Measurements from ENCODE around the gene SCNN1A. TPM values are rescaled to one million over a fixed set of nuclear protein-coding genes. Genes with fewer than 3 reads are reported as not detected.

Gene SCNN1A
- total and polyA plus RNA-seq, 2 of the 13 experiments (the other 11 are each of a cell fraction or from before 2014, with no cell fraction given): 1.5 to 14.6 TPM

DNA sequence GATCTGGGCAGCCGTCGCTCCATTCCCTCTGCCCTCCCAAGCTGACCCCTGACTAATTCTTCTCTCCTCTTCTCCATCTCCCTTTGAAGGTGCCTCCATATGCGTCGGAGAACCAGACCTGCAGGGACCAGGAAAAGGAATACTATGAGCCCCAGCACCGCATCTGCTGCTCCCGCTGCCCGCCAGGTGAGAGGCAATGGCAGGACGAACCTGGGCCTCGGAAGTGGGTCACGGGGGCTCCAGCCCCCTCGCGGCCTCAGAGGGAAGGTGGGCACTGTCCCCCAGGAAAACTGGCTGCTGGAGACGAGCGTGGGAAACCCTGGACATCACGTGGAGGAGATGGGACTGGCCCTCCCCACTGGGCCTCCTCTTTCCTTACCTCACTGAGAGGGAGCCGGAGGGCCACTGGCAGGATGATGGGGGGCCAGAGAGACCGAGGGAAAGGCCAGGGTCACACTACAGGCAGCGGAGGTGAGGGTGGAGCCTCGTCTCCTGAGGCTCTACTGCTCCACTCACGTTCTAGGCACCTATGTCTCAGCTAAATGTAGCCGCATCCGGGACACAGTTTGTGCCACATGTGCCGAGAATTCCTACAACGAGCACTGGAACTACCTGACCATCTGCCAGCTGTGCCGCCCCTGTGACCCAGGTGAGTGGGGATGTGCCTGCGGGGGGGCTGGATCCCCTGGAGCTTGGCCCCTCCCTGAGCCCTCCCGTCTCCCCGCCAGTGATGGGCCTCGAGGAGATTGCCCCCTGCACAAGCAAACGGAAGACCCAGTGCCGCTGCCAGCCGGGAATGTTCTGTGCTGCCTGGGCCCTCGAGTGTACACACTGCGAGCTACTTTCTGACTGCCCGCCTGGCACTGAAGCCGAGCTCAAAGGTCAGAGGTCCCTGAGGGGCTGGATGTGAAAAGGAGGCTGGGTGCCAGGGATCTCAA lies 9.4 kb upstream of the SCNN1A start (continued):
- TF ChIP-seq NKX3-1 (CRISPR knock-in tag; IDR thresholded peaks at IDR 0.05) (no peak; the same call in 1 of the 2 replicates), ZNF570 (CRISPR knock-in tag; IDR thresholded peaks at IDR 0.05; ENCODE audit: borderline replicate concordance) (0 out of 2 replicates have a peak, but pooled peaks have one; percentile 12), TBL1XR1 (IDR thresholded peaks at IDR 0.05; ENCODE audit: borderline replicate concordance, low read length, partially characterized antibody) (no peak), SIX1 (CRISPR knock-in tag; IDR thresholded peaks at IDR 0.05; ENCODE audit: borderline replicate concordance) (no peak), CEBPG (CRISPR knock-in tag; IDR thresholded peaks at IDR 0.05) (peak; percentile 15; the same call in 1 of the 2 replicates), ZSCAN12 (CRISPR knock-in tag; IDR thresholded peaks at IDR 0.05) (no peak), ZNF530 (CRISPR knock-in tag; IDR thresholded peaks at IDR 0.05; ENCODE audit: low read depth) (no peak), REL (CRISPR knock-in tag; conservative IDR thresholded peaks at IDR 0.05) (0 out of 2 replicates have a peak, but pooled peaks have one; percentile 25), TCF7L2 (IDR thresholded peaks at IDR 0.05; ENCODE audit: low read depth, low read length) (no peak), RFXAP (CRISPR knock-in tag; IDR thresholded peaks at IDR 0.05; ENCODE audit: borderline replicate concordance) (peak; percentile 34; the same call in 1 of the 2 replicates), SRSF1 (optimal IDR thresholded peaks at IDR 0.05; ENCODE audit: low read depth, low read length) (peak; percentile 33), XRCC5 (optimal IDR thresholded peaks at IDR 0.05; ENCODE audit: low read length) (no peak)
- TF ChIP-seq, protein P1, sequence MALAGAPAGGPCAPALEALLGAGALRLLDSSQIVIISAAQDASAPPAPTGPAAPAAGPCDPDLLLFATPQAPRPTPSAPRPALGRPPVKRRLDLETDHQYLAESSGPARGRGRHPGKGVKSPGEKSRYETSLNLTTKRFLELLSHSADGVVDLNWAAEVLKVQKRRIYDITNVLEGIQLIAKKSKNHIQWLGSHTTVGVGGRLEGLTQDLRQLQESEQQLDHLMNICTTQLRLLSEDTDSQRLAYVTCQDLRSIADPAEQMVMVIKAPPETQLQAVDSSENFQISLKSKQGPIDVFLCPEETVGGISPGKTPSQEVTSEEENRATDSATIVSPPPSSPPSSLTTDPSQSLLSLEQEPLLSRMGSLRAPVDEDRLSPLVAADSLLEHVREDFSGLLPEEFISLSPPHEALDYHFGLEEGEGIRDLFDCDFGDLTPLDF (CRISPR knock-in tag; IDR thresholded peaks at IDR 0.05): 0 out of 2 replicates have a peak, but pooled peaks have one; percentile 47
- TF ChIP-seq, protein P2, sequence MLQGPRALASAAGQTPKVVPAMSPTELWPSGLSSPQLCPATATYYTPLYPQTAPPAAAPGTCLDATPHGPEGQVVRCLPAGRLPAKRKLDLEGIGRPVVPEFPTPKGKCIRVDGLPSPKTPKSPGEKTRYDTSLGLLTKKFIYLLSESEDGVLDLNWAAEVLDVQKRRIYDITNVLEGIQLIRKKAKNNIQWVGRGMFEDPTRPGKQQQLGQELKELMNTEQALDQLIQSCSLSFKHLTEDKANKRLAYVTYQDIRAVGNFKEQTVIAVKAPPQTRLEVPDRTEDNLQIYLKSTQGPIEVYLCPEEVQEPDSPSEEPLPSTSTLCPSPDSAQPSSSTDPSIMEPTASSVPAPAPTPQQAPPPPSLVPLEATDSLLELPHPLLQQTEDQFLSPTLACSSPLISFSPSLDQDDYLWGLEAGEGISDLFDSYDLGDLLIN (CRISPR knock-in tag; IDR thresholded peaks at IDR 0.05; ENCODE audit: borderline replicate concordance): no peak
- TF ChIP-seq, protein P3, sequence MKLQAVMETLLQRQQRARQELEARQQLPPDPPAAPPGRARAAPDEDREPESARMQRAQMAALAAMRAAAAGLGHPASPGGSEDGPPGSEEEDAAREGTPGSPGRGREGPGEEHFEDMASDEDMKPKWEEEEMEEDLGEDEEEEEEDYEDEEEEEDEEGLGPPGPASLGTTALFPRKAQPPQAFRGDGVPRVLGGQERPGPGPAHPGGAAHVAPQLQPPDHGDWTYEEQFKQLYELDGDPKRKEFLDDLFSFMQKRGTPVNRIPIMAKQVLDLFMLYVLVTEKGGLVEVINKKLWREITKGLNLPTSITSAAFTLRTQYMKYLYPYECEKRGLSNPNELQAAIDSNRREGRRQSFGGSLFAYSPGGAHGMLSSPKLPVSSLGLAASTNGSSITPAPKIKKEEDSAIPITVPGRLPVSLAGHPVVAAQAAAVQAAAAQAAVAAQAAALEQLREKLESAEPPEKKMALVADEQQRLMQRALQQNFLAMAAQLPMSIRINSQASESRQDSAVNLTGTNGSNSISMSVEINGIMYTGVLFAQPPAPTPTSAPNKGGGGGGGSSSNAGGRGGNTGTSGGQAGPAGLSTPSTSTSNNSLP (IDR thresholded peaks at IDR 0.05; ENCODE audit: low read depth, low read length): no peak
- TF ChIP-seq, protein P4, sequence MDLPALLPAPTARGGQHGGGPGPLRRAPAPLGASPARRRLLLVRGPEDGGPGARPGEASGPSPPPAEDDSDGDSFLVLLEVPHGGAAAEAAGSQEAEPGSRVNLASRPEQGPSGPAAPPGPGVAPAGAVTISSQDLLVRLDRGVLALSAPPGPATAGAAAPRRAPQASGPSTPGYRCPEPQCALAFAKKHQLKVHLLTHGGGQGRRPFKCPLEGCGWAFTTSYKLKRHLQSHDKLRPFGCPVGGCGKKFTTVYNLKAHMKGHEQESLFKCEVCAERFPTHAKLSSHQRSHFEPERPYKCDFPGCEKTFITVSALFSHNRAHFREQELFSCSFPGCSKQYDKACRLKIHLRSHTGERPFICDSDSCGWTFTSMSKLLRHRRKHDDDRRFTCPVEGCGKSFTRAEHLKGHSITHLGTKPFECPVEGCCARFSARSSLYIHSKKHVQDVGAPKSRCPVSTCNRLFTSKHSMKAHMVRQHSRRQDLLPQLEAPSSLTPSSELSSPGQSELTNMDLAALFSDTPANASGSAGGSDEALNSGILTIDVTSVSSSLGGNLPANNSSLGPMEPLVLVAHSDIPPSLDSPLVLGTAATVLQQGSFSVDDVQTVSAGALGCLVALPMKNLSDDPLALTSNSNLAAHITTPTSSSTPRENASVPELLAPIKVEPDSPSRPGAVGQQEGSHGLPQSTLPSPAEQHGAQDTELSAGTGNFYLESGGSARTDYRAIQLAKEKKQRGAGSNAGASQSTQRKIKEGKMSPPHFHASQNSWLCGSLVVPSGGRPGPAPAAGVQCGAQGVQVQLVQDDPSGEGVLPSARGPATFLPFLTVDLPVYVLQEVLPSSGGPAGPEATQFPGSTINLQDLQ (CRISPR knock-in tag; IDR thresholded peaks at IDR 0.05): 0 out of 2 replicates have a peak, but pooled peaks have one; percentile 9
- TF ChIP-seq, protein P5, sequence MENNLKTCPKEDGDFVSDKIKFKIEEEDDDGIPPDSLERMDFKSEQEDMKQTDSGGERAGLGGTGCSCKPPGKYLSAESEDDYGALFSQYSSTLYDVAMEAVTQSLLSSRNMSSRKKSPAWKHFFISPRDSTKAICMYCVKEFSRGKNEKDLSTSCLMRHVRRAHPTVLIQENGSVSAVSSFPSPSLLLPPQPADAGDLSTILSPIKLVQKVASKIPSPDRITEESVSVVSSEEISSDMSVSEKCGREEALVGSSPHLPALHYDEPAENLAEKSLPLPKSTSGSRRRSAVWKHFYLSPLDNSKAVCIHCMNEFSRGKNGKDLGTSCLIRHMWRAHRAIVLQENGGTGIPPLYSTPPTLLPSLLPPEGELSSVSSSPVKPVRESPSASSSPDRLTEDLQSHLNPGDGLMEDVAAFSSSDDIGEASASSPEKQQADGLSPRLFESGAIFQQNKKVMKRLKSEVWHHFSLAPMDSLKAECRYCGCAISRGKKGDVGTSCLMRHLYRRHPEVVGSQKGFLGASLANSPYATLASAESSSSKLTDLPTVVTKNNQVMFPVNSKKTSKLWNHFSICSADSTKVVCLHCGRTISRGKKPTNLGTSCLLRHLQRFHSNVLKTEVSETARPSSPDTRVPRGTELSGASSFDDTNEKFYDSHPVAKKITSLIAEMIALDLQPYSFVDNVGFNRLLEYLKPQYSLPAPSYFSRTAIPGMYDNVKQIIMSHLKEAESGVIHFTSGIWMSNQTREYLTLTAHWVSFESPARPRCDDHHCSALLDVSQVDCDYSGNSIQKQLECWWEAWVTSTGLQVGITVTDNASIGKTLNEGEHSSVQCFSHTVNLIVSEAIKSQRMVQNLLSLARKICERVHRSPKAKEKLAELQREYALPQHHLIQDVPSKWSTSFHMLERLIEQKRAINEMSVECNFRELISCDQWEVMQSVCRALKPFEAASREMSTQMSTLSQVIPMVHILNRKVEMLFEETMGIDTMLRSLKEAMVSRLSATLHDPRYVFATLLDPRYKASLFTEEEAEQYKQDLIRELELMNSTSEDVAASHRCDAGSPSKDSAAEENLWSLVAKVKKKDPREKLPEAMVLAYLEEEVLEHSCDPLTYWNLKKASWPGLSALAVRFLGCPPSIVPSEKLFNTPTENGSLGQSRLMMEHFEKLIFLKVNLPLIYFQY (CRISPR knock-in tag; IDR thresholded peaks at IDR 0.05; ENCODE audit: borderline replicate concordance): no peak

Measured in HepG2 (cell line).